GM19238 (cell line): ENCODE results near the gene CLIC5.

Experiments
- DNase-seq: peaks from one replicate; pipeline ENCODE4 v3.0.0; 2011; ENCODE audit warnings: low spot score; ENCODE audit not compliant: insufficient read length

The CLIC5 gene

DNA sequence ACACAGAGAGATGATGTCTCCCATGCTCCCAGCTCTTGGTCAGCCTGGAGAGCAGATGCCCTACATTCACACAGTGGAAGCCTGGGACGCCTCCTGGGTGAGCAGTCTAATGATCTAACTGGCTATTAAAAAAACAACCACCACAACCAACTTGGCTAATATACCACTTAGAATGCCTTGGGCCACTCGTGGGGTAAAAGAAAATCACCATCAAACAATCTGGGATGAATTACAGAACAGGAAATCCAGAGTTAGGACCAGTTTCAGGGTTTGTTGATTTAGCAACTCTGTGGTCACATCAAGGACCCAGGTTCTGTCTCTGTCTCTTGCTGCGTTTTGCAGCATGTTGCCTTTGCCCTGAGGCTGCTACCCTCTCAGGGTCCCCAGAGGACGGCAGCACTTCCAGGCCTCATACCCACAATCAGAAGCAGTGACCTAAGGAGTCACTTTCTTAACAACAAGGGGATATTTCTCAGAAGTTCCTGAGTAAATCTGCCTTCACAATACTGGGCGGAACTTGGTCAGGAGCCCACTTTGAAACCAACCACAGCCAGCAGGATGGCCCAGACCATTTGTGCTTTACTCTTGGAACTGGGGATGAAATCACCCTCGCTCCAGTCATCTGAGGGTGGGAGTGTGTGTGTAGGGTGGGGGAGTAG lies 118.7 kb downstream of the CLIC5 start:
- DNase-seq: no peak

DNA sequence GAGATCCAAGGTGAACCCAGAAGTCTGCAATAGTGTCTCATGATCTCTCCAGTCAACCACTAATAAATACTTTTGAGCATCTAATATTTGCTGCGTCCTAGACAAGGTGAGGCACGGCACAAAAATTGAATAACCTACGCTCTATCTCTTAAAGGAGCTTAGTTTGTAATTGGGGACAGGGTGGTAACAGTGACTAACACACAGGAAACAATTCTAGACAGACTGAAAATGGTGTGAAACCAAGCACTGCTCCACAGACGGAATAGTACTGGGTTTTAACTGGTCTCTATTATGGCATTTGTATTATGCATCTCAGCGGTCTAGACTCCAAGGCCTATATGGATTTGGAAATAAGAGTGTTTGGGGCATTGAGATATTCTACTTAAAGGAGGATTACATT lies 120.1 kb downstream of the CLIC5 start:
- DNase-seq: no peak

DNA sequence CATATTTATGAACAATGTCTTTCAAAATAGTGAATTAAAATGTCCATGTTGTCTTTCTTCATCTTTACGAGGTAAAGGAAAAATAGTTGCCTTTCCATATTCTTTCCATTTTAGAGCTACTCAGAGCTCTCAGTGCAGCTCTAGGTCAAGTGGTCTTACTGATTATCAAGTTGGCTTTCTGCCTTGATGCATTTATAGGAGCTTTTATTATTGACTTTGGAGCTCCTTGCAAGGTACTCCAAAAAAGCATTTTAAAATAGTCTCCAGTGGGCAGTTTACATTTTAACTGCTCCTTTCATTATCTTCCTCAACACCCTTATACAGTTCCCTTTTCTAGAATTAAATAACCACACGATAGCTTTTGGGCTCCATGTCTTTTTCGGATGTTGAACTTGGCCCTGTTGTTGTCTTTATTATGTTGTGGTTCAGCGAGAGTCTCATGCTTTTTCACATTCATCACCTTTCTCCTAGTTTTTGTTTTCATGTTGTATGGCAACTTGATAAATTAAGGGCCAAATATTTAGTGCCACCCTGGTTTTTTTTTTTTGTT lies 122.9 kb downstream of the CLIC5 start:
- DNase-seq: no peak

DNA sequence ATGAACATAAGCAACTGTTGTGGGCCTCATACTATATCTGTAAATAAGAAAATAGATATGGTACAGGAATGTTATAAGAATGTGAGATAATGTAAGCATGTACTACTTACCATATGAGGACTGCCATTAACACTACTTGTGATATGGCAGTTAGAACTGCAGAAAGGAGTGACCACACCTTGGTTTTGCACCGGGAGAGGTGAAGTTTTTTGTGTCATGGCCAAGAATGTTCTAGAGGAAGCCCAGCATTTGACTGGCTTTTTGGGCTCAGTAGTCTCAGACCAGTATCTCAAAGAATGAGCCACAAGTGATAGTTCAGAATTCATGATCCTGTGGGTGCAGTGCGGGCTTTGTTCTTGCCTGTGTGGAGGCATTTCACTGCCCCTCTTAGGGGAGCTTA lies 123.5 kb downstream of the CLIC5 start:
- no peak for DNase-seq

DNA sequence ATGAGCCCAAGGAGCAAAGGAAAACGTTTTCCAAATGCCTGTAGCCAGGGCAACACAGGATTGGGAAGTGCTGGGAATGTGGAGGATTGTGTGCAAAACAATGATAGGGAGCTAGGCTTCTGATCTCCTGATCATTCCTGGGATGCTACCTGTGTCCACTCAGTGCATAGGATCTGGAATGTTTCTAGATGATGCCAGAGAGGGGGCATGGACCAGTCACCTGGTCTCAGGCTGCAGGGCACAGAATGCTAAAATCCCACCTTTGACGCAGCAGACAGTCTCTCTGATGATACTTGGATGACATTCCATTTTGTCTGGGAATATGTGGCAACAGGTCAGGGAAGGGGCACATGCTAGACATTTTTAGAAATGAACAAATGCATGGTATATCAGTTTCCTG lies 128.9 kb downstream of the CLIC5 start:
- no peak for DNase-seq

DNA sequence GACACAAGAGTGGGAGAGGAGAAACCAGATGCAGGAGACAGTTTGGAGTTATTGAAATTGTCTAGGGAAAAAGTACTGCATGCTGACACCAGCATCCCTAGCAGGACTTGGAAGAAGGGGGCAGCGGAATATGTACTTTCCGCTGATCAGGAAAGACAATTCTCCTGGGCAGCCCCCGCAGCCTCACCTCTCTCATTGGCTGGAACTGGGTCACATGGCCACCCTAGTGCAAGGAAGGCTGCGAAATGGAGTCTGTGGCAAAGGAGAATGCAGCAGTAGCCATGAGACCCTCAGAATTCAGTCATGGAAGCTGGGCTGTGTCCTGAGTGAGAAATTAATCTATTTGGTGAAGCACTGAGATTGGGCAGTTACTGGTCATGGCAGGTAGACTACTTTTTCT lies 131.3 kb downstream of the CLIC5 start:
- DNase-seq: no peak

DNA sequence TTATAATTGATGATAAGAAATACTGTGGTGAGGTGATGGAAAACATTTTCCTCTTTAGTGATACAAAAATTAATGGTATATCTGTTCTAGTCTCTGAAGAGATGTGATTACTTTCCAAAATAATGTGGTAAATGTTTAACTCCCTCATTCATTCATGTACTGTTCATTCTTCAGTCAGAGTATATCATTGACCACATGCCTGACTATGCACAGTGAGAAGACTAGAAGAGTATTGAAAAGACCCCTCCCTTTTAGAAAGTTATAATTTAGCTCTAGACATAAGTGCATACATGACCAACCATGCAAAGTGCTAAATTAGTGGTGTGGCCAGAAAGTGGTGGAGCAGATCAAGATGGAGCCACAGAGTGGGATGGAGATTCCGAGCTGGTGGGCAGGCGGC lies 133.0 kb downstream of the CLIC5 start:
- no peak for DNase-seq

DNA sequence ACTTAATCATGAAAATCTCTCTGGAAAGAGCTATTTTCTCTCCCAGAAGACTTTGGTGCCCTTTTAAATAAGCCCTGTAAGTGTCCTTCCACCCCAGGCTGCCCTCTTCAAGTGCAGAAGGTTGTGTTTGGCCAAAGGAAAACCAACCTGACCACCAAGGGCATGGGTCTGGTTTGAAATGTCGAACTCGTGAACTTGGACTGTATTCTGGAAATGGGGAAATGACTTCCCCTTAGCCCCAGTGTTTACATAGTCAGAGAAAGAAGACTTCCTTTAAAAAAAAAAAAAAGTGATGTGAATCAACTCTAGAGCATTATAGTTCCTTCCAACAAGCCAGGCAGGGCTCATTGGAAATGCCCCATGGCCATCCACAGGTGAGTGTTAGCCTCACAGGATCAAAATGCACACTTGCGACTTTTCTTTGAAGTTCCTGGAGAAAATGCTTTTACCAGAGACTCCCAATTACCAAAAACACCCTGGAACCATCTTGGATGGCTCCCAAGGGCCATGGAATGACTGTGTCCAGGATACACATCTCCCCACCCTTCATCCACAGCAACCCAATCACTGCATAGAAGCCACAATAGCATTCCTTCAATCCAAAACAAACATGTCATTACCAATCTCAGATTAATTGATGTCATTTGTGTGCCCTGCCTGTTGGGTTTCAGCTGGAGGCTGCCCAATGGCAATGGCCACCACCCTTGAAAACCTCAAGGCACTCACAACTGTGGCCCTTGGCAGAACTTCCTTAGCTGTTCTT lies 133.8 kb downstream of the CLIC5 start:
- DNase-seq: no peak

DNA sequence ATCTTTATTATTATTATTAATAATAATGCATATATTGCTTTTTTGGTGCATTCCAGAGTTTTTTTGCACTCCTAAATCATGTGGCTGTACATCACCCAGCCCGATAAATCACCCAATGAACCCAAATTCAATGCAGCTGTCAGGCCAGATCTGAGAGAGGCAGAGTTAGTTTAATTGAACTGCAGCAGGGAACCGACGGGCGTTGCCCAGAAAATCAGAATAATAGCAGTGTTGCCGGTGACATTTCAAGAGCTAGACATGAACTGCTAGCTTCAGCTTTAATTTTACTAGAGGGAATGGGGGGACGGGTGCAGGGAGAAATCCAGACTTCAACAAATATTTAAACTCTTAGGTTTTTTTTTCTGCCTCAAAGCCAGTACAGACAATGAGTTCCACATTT lies 135.0 kb downstream of the CLIC5 start:
- DNase-seq: no peak

DNA sequence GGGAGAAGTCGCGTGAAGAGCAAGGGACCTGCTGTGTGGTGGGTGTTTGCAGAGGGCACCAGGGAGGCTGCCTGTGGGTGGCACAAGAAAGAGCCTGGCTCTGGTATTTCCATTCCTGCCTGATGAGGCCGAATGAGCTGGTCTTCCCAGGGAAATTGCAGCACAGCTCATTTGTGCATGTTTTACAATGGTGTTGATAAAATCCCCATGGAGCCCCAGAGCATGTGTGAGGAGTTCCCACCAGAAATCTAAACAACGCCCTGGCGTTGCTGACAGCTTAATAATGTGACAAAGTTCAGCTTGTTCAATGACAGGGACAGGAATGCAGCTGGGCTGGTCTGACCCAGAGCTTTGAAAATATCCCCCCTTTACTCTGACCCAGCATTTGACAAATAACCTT lies 135.5 kb downstream of the CLIC5 start:
- no peak for DNase-seq

DNA sequence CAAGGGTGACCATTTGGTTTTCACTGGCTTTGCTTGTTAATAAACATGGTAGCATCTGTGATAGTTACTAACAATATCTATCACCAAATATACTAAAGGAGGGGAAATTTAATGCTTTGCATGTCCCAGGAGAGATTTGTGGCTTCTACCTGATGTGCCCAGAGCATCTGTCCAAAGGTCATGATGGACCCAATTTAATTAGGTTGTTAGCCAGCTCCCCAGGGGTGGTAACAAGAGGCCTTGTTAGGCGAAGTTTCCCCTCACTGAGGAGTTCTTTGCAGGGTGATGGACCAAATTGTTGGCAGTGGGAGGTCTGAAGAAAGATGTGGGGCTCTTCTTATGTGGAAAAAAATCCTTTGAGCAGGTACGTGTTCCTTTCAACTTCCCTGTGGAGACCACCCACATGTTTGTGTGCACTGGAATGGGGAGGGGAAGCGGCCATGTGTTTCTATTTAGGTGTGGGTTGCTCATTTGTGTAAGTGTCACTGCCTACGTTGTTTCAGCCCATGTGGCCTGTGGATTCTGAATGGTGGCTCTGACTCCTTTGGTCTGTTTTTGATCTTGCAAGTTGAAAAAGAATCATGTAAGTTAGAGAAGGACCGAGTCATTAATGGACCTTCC lies 137.6 kb downstream of the CLIC5 start:
- DNase-seq: no peak

DNA sequence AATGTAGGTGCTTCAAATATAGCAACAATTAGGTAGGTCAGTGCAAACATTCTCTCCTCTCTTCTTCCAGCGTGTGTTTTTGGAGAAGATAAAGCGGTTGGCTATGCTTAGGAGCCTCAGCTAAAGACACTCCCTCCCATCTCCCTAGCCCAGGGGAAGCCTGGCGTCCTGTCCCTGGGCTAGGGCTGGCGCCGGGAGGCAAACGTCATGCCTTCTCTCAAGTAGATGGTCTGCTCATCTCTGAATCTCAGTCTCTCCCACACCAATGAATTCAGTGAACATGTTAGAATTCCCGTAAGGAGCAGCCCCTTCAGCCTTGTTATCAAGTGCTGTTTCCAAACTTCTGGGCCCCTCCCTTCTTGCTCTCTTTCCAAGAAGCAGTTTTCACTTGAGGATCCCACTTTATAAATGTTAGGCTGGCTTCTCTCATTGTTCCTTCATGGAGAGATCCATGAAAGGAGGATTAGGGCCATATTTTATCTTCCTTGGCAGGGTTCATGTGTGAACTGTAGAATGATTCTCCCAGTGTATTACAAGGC lies 142.8 kb downstream of the CLIC5 start:
- DNase-seq: no peak

DNA sequence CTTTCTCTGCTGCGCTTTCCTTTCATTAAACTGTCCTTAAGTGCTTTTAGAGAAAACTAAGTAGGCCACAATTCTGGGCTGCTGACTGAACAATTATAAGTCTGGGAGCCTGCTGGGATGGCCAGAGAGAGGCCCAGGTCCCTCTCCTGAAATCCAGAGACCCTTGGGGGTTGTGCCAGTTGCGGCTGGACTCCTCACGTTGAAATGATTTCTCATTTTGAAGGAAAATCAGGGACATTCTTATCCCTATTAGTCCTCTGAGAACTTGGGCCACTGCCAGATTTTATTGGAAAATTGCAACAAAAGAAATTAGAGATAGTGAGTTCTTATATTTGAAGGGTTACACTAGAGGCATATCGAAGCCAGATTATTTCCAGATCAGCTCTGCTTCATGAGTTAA lies 145.1 kb downstream of the CLIC5 start:
- DNase-seq: no peak

DNA sequence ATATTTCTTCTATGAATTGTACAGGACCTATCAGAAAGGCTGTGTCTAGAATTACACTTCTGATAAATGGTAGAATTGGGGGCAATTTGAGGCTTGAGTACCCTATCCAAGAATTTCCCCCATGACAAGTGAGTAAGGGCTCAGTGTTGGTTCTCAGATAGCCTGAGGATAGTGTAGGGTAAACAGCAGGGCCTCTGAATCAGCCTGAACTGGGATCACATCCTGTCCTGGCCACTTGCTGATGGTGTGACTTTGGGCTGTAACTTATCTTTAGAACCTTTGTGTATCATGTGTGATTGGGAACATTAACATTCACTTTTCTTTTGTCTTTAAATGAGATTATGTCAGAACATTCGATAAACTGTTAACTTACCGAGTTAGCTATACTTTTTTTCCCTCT lies 151.0 kb downstream of the CLIC5 start:
- no peak for DNase-seq

DNA sequence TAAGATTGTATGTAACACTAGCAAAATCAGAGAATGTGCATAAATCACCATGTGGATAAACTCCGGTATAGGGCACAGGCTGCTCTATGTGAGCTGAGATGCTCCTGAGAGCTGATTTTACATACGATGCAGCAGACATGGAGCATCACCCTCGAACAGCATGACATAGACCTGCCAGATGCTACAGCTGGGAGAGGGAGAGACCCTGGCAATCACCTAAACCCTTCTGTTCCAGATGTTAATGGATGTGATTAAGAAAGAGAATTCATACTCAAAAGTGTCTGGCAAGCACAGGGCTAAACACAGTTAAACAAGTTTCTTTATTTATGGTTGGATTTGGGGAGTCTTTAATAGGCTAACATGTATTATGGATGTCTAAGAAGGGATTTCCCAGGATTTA lies 157.0 kb downstream of the CLIC5 start:
- DNase-seq: no peak

DNA sequence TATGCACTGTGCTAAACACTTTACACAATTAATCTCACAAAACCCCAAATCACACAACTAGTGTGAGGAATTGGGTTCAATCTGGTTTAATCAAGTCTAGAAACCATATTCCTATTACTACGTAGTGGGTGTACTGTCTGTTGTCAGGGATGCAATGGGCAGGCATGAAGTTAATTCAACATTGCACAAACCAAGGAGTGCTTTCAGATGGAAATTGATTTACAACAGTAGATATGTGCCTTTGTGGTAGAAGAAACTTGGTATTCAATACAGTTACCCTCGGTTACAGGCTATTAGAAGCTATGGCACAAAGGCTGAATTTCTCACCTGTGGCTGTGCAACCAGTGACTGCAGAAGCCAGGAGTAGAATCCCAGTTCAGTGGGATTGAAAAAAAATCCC lies 157.8 kb downstream of the CLIC5 start:
- no peak for DNase-seq

DNA sequence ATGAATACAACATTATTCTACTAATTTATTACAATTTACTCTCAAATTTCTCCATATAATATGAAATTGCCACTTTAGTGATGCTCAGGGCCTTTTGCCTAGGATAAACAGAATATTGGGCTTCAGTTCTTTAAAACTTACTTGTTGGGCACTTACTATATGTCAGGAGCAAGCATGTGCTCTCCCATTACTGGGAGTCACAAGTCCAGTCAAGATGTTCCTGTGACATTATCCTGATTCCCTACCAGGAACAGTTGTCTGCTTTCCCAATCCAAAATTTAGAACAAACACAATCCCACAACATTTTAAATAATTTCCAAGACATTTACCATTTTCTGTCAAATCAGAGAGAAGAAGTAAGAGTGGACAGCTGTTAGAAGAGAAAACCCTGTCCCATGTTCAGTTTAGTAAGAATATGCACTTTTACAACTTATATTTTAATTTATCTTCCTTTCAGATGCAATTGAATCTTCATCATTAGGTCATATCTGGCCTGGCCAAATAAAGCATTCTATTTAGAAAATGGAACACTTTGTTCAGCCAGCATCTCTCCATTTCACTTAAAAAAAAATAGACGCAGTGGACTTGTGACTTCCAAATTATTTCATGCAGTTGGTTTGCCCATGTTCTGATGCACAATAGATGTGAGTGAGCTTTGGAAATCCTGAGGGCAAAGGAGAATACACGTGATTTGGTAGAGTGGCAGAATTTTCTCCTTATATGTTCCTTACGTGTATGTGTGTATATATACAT lies 159.8 kb downstream of the CLIC5 start:
- no peak for DNase-seq

DNA sequence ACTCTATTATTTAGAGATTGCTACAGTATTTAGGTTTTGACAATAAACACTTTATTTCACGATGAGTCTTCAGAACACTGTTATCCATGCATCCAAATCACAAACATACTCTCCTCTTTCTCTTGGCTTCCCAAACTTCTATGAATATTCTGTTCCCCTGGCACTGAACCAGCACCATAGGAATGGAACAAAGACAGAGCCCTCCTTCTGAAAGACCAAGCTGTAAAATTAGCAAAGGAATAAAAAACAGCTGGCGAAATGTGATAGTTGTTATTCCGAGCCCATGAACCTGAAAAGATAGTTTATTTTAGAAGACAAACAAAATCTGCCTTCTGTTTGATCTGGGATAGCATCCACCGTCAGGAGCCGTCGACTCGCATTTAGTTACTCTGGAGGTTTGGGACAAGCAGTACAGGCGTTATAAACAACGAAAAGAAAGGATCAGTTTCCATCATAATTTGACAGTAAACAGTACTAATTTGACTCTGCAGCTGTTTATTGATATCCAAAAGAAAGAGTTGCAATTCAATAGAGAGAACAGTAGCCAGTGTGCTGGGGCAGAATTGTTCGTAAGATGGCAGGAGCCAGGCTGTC lies 161.4 kb downstream of the CLIC5 start:
- DNase-seq: no peak

DNA sequence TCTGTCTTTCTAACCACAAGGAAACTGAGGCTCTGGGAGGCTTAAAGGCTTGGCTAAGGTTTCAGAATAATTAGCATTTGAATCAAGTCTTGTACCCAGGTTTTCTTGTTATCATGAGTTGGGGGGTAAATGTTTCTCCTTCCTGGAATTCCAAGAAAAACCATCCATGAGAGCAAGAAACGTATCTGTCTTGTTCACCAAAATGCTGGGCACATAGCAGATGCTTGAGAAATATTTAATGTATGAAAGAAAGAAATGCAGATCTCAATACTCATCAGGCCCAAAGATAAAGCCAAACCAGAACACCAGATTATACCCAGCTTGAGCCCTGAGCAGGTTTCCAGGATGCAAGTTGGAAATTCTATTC lies 164.6 kb downstream of the CLIC5 start:
- no peak for DNase-seq

DNA sequence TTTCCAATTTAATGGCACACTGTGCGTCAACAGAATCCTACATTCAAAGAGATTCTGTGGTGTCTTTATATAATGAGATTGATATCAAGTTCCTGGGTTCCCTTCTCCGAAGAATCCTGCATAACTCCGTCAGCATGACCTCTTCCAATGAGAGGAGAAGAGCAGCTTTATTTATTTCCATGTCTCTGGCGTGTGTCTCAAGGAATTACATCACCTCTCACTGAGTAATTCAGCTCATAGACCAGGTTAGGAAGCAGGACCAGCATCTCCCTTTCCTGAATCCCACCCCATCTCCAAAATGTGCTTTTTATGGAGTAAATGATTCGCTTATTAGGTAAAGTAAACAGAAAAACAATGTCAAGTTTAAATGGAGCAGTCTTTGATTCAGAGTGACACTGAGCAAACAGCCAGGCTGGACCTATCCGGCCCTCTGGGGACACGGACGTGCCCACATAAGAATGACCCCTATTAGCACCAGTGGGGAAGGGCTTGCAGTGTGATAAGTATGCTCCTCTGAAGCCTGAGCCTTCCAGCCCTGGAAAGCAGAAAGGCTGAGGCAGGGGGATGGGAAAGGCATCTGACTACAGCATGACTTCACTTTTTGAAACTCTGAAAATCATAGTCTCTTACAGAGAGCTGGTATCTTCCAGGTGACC lies 165.2 kb downstream of the CLIC5 start:
- no peak for DNase-seq

DNA sequence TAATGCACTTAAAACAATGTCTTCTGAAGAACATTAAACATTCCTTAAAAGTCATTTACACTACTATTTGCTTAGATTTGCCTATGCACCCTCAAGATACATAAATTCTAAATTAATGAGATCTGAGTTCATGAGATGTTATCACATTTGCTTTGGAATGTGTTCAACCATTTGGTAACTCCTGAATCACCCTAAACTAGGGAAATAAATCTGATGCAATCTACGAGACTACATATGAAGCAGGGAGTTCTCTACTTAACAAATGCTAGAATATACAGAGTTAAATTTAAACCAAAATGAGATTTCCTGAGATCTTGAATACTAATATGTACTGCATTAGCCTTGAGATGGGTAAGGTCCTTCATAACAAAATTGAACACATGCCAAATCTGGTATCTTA lies 170.1 kb downstream of the CLIC5 start:
- no peak for DNase-seq
